Endothelial cell of umbilical vein (primary cell): ENCODE data around the gene MAST1. TPM values are rescaled to one million over a fixed set of nuclear protein-coding genes. Genes with fewer than 3 reads are reported as not detected.

ENCODE experiments used
- BruUV-seq: library from RNA; stranded (reverse); fragments of 400-500 nt; replicated peaks from 2 replicates; lab custom pipeline; 2021; lab: Mats Ljungman, UMichigan
- CTCF ChIA-PET: fragments of 300-600, 350-600 bp; sonication (Branson Sonifier 250); formaldehyde crosslinking; loops from one replicate; lab custom pipeline; 2021; ENCODE audit warnings: antibody characterized with exemption, inconsistent platforms; lab: Charles Lee
- POLR2A ChIA-PET: fragments of 300-600, 350-600 bp; sonication (Branson Sonifier 250); formaldehyde crosslinking; loops from one replicate; lab custom pipeline; 2021; ENCODE audit warnings: antibody characterized with exemption, inconsistent platforms; lab: Charles Lee
- DNase-seq: peaks from one replicate; pipeline ENCODE4 v3.0.0-alpha.2; 2011; ENCODE audit warnings: low read depth, low spot score
- FAIRE-seq: peaks from 2 replicates; lab custom pipeline; 2011; peaks lifted over from hg19 to GRCh38; lab: Jason Lieb, UNC
- H2AFZ ChIP-seq: 2 replicates; pipeline ENCODE4 v1.6.0; 2012; ENCODE audit warnings: low read depth, low read length, control low read depth, inconsistent platforms
- H3K27ac ChIP-seq: 2 replicates; pipeline ENCODE4 v1.5.1; 2011; ENCODE audit warnings: low read depth, mild to moderate bottlenecking, control low read depth, low read length, moderate library complexity; ENCODE audit not compliant: insufficient read depth
- H3K27me3 ChIP-seq, 2 experiments: 2 replicates each; pipeline versions ENCODE4 v1.6.0 to v1.6.1; 2011; ENCODE audit warnings: low read length in 2 of 2, mixed read lengths in 1 of 2; ENCODE audit not compliant: control insufficient read depth in 2 of 2, insufficient read depth in 2 of 2
- H3K36me3 ChIP-seq, 2 experiments: 2 replicates in 1 of 2; 3 replicates in 1 of 2; pipeline ENCODE4 v1.5.1; 2011; ENCODE audit warnings: low read length in 2 of 2, mild to moderate bottlenecking in 1 of 2, moderate library complexity in 1 of 2; ENCODE audit not compliant: control insufficient read depth in 2 of 2, insufficient read depth in 2 of 2; ENCODE audit errors: extremely low read depth in 1 of 2
- H3K4me1 ChIP-seq: 3 replicates; pipeline ENCODE4 v1.5.1; 2011; ENCODE audit warnings: mild to moderate bottlenecking, low read length; ENCODE audit not compliant: control insufficient read depth, insufficient read depth; ENCODE audit errors: extremely low read depth
- H3K4me2 ChIP-seq: 2 replicates; pipeline ENCODE4 v1.6.1; 2011; ENCODE audit warnings: low read length, control low read depth, mixed read lengths; ENCODE audit not compliant: insufficient read depth
- H3K4me3 ChIP-seq, 3 experiments: fragments of 200-600 bp in 1 of 3; sonication (generic), shearing (Covaris generic) in 1 of 3; replicated peaks in 1 of 3; 2 replicates each; pipeline ENCODE4 v1.5.1; 2011 to 2016; ENCODE audit warnings: control low read depth in 3 of 3, low read length in 3 of 3, mild to moderate bottlenecking in 2 of 3, inconsistent platforms in 1 of 3, low read depth in 1 of 3, moderate library complexity in 1 of 3; ENCODE audit not compliant: insufficient read depth in 1 of 3
- H3K79me2 ChIP-seq: 2 replicates; pipeline ENCODE4 v1.6.0; 2012; ENCODE audit warnings: low read length, inconsistent platforms; ENCODE audit not compliant: control insufficient read depth, insufficient read depth
- H3K9ac ChIP-seq: replicated peaks from 2 replicates; pipeline ENCODE3; 2011; ENCODE audit warnings: low read length, control low read depth; ENCODE audit not compliant: insufficient read depth; ENCODE audit errors: extremely low read depth
- H3K9me1 ChIP-seq: replicated peaks from 3 replicates; pipeline ENCODE4 v1.6.0; 2011; ENCODE audit warnings: mild to moderate bottlenecking, low read length; ENCODE audit not compliant: control insufficient read depth, insufficient read depth; ENCODE audit errors: extremely low read depth
- H3K9me3 ChIP-seq: replicated peaks from 2 replicates; pipeline ENCODE4 v1.5.1; 2012; ENCODE audit warnings: low read length, inconsistent platforms; ENCODE audit not compliant: control insufficient read depth, insufficient read depth
- H4K20me1 ChIP-seq: replicated peaks from 2 replicates; pipeline ENCODE3; 2011; ENCODE audit warnings: mild to moderate bottlenecking, low read length; ENCODE audit not compliant: control insufficient read depth, insufficient read depth; ENCODE audit errors: extremely low read depth
- CTCF ChIP-seq, 2 donors: IDR thresholded peaks; 1 replicate in 1 of 2; 2 replicates in 1 of 2; pipeline ENCODE4 v1.5.1; 2011; ENCODE audit warnings: low read length in 2 of 2, mild to moderate bottlenecking in 2 of 2, moderate library complexity in 2 of 2, control low read depth in 1 of 2, inconsistent platforms in 1 of 2, low read depth in 1 of 2; ENCODE audit not compliant: insufficient read depth in 1 of 2; ENCODE audit errors: extremely low read depth in 1 of 2
- EZH2 ChIP-seq: IDR thresholded peaks from 2 replicates; pipeline ENCODE4 v1.6.1; 2012; ENCODE audit warnings: borderline replicate concordance, low read depth, mild to moderate bottlenecking, moderate library complexity, low read length, inconsistent platforms; ENCODE audit not compliant: severe bottlenecking
- FOS ChIP-seq: IDR thresholded peaks from 2 replicates; pipeline ENCODE4 v1.6.1; 2011; ENCODE audit warnings: mild to moderate bottlenecking, low read length, moderate library complexity, borderline replicate concordance; ENCODE audit not compliant: insufficient read depth
- GATA2 ChIP-seq: IDR thresholded peaks from 2 replicates; pipeline ENCODE4 v1.7.0; 2011; ENCODE audit warnings: low read depth, mild to moderate bottlenecking, moderate library complexity, mixed read lengths, low read length; ENCODE audit not compliant: insufficient read length, insufficient read depth
- JUN ChIP-seq: IDR thresholded peaks from 2 replicates; pipeline ENCODE4 v1.6.1; 2011; ENCODE audit warnings: borderline replicate concordance, low read depth; ENCODE audit not compliant: insufficient read length, insufficient read depth
- MYC ChIP-seq: IDR thresholded peaks from one replicate; pipeline ENCODE4 v1.6.1; 2011; ENCODE audit warnings: mild to moderate bottlenecking, low read depth, low read length
- POLR2A ChIP-seq: IDR thresholded peaks from 2 replicates; pipeline ENCODE4 v1.6.1; 2012; ENCODE audit warnings: low read depth, mild to moderate bottlenecking, control low read depth, low read length
- POLR2AphosphoS5 ChIP-seq: IDR thresholded peaks from 2 replicates; pipeline ENCODE4 v1.6.1; 2012; ENCODE audit warnings: low read depth, mild to moderate bottlenecking, control low read depth, low read length, moderate library complexity; ENCODE audit not compliant: insufficient read depth
- dilution Hi-C: fragments of 300-500 bp; cut with MboI; formaldehyde crosslinking; loops from one replicate; pipeline ENCODE4 v1.15.0; 2019; ENCODE audit warnings: low sequenced_read_pairs; ENCODE audit not compliant: extremely low pct_ligation_motif_present
- intact Hi-C: fragments of 100-400 bp; cut with micrococcal nuclease; formaldehyde crosslinking; loops from one replicate; pipeline ENCODE4 v1.10.0; 2022
- polyA plus RNA-seq, 4 experiments: library from polyadenylated mRNA; depleted of rRNA in 3 of 4; stranded (reverse) in 3 of 4; unstranded in 1 of 4; fragments of >200 nt; gene quantifications; 2 replicates each; pipeline versions ENCODE4 v1.2.1 to v1.2.3, GENCODE V29; 2011 to 2012; ENCODE audit warnings: missing spikeins in 1 of 4
- total RNA-seq: library from RNA; stranded (reverse); gene quantifications from 2 replicates; pipeline ENCODE4 v1.2.3, GENCODE V29; 2021
- TF ChIP-seq, protein P1 (sequence below): IDR thresholded peaks from 2 replicates; pipeline ENCODE4 v1.6.1; 2011; ENCODE audit not compliant: insufficient read depth, insufficient read length

Gene MAST1
- total and polyA plus RNA-seq, 2 donors (not counting 3 experiments of a cell fraction or from before 2014, with no cell fraction given) = 0.13 to 0.46 TPM

- Histone ChIP-seq H3K27me3 (peaks cover 0 to 1% of the 10 kb centered on the region in 2 experiments), H2AFZ (no peak overlapping the region), H3K4me1 (no peaks in the 10 kb centered on the region), H3K9me3 (no peaks in the 10 kb centered on the region), H3K36me3 (no peaks in the 10 kb centered on the region), H3K9me1 (no peaks in the 10 kb centered on the region), H3K79me2 (no peaks in the 10 kb centered on the region), H3K9ac (no peak overlapping the region), H4K20me1 (no peaks in the 10 kb centered on the region), H3K4me3 (no peak overlapping the region), H3K4me2 (no peak overlapping the region), H3K27ac (no peak overlapping the region)
- dilution Hi-C loops = no loop called here
- TF ChIP-seq JUN = no peak
- TF ChIP-seq, protein P1, sequence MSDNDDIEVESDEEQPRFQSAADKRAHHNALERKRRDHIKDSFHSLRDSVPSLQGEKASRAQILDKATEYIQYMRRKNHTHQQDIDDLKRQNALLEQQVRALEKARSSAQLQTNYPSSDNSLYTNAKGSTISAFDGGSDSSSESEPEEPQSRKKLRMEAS = no peak
- TF ChIP-seq FOS = no peak
- no peak for TF ChIP-seq MYC
- TF ChIP-seq POLR2AphosphoS5 = no peak
- no peak for TF ChIP-seq CTCF (IDR thresholded peaks at IDR 0.05; ENCODE audit: extremely low read depth in 1 of 2, insufficient read depth in 1 of 2, low read depth in 1 of 2, low read length in 2 of 2)
- TF ChIP-seq EZH2 = no peak
- TF ChIP-seq GATA2 = no peak
- TF ChIP-seq POLR2A = no peak
- DNase-seq = no peak
- intact Hi-C loops = no loop called here
- FAIRE-seq = no peak
- POLR2A ChIA-PET = interaction anchor here (0.6 kb wide), 1 partner anchor 64 kb away, joined by 3 read pairs; no protein-coding TSS in a partner anchor
- BruUV-seq = no TSS peak
- CTCF ChIA-PET = interaction anchor here (0.6 to 1.6 kb wide), 3 partner anchors 10 to 235 kb away, joined by 3 to 6 read pairs (median 3); no protein-coding TSS in a partner anchor
Measured at GRCh38 chr19:12858041-12858928, 20.0 kb downstream of the MAST1 start.
